Transverse colon (tissue), 4 donors: Measurements from ENCODE around the gene OTUB2. TPM values are rescaled to one million over a fixed set of nuclear protein-coding genes. Genes with fewer than 3 reads are reported as not detected.

ENCODE experiments used
- DNase-seq: peaks from one replicate; pipeline ENCODE4 v3.0.0-alpha.2; 2019
- H3K27ac ChIP-seq, 4 donors: fragments of 200-600 bp; sonication (generic); 2 replicates each; pipeline ENCODE4 v1.5.1; 2016 to 2018; ENCODE audit warnings: inconsistent platforms in 4 of 4
- H3K27me3 ChIP-seq: fragments of 200-600 bp; sonication (generic); 2 replicates; pipeline ENCODE4 v1.5.1; 2017; ENCODE audit warnings: inconsistent platforms
- H3K36me3 ChIP-seq, 4 donors: fragments of 200-600 bp; sonication (generic); 2 replicates each; pipeline ENCODE4 v1.5.1; 2017 to 2019; ENCODE audit warnings: inconsistent platforms in 4 of 4
- H3K4me1 ChIP-seq, 4 donors: fragments of 200-600 bp; sonication (generic); 2 replicates each; pipeline ENCODE4 v1.5.1; 2017 to 2020; ENCODE audit warnings: inconsistent platforms in 4 of 4
- H3K4me3 ChIP-seq, 4 donors: fragments of 200-600 bp; sonication (generic); 1 replicate in 1 of 4; 2 replicates in 3 of 4; pipeline versions ENCODE4 v1.5.1 to v1.6.1; 2017 to 2019; ENCODE audit warnings: inconsistent platforms in 4 of 4
- H3K9me3 ChIP-seq, 2 donors: fragments of 200-600 bp; sonication (generic); 2 replicates each; pipeline ENCODE4 v1.5.1; 2017 to 2019; ENCODE audit warnings: inconsistent platforms in 2 of 2
- CTCF ChIP-seq, 5 experiments: fragments of 200-600 bp in 3 of 5; fragments of 450-650 bp in 2 of 5; sonication (generic) in 3 of 5; IDR thresholded peaks; 1 replicate in 2 of 5; 2 replicates in 3 of 5; pipeline ENCODE4 v1.5.1; 2016 to 2017; ENCODE audit warnings: antibody characterized with exemption in 5 of 5, inconsistent platforms in 3 of 5, mild to moderate bottlenecking in 2 of 5, moderate library complexity in 1 of 5
- EP300 ChIP-seq: sonication (generic); formaldehyde crosslinking; IDR thresholded peaks from one replicate; pipeline ENCODE4 v1.6.1; 2017; ENCODE audit warnings: antibody characterized with exemption, low read depth
- POLR2A ChIP-seq: fragments of 450-650 bp; IDR thresholded peaks from one replicate; pipeline ENCODE4 v1.6.1; 2016; ENCODE audit warnings: antibody characterized with exemption, mild to moderate bottlenecking, moderate library complexity
- POLR2AphosphoS5 ChIP-seq, 3 donors: sonication (generic); formaldehyde crosslinking; IDR thresholded peaks; one replicate each; pipeline ENCODE4 v1.6.1; 2016; ENCODE audit warnings: antibody characterized with exemption in 3 of 3
- WGBS, 2 donors: methylation state at CpG; one replicate each; pipeline ENCODE4 v1.1.5; 2018; ENCODE audit warnings: low coverage in 1 of 2; 5-methylcytosine and 5-hydroxymethylcytosine counted together
- in situ Hi-C, 4 donors: fragments of 200-750 bp; cut with MboI; loops; one replicate each; pipeline versions ENCODE4 v1.15.0 to v1.15.1; 2017; ENCODE audit warnings: low sequenced_read_pairs in 3 of 4, low pct_ligation_motif_present in 1 of 4, low pct_unique_long_range_greater_than_20kb in 1 of 4
- intact Hi-C: fragments of 100-400 bp; cut with DNase I; formaldehyde crosslinking; loops from one replicate; pipeline ENCODE4 v1.15.1; 2023; ENCODE audit warnings: low total_unique reads
- total RNA-seq, 4 donors: library from RNA; depleted of rRNA; stranded (reverse); fragments of >200 nt; gene quantifications; one replicate each; pipeline ENCODE4 v1.1.0, GENCODE V29; 2016

The OTUB2 gene
- total RNA-seq, 4 donors from 2014 or later: 2.6 to 2.7 TPM; not detected in 2

GRCh38 chr14:94040247-94040646, 14.1 kb downstream of the OTUB2 start:
- intact Hi-C loops (no loop called here), in situ Hi-C loops (loop anchor here in 1 of 4 donors (5.0 kb wide), 1 partner anchor 97 kb away; no protein-coding TSS in a partner anchor)
- no peaks in the 10 kb centered on the region for H3K27me3 ChIP-seq
- DNase-seq: no peak
- no peaks in the 10 kb centered on the region for H3K36me3 ChIP-seq
- no peaks in the 10 kb centered on the region for H3K4me1 ChIP-seq
- WGBS, 2 donors: 80 to 94% methylated on average over 1 to 5 of the region's 5 CpGs
- TF ChIP-seq POLR2AphosphoS5 (IDR thresholded peaks at IDR 0.05) (no peak), CTCF (IDR thresholded peaks at IDR 0.05) (no peak), POLR2A (no peak), EP300 (no peak)
- no peaks in the 10 kb centered on the region for H3K9me3 ChIP-seq
- H3K4me3 ChIP-seq: no peak overlapping the region
- H3K27ac ChIP-seq: no peak overlapping the region

DNA sequence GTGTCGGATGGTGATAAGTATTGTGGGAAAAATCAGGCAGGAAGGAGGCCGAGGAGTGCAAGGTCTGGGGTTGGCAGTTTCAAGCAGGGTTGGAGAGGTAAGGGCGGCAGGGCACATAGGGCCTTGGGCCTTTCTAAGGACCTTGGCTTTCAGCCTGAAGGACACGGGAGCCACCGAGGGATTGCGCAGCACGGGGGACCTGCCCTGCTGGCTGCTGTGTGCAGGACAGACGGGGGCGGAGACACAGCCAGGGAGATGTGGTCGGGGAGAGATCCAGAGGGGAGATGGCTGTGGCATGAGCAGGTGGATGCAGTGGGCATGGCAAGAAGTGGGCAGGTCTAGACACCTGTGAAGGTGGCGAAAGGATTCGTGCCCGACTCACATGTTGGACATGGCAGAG, 14.7 kb downstream of the OTUB2 start:
- Histone ChIP-seq H3K4me1 (no peaks in the 10 kb centered on the region), H3K36me3 (no peaks in the 10 kb centered on the region), H3K9me3 (no peaks in the 10 kb centered on the region), H3K27me3 (no peaks in the 10 kb centered on the region), H3K4me3 (no peak overlapping the region), H3K27ac (no peak overlapping the region)
- WGBS, 2 donors: 91 to 100% methylated on average over 2 to 13 of the region's 13 CpGs
- TF ChIP-seq POLR2AphosphoS5 (IDR thresholded peaks at IDR 0.05) (no peak), EP300 (no peak), POLR2A (no peak), CTCF (IDR thresholded peaks at IDR 0.05) (no peak)
- intact Hi-C loops: no loop called here
- no peak for DNase-seq
- in situ Hi-C loops: loop anchor here in 1 of 4 donors (5.0 kb wide), 1 partner anchor 97 kb away; no protein-coding TSS in a partner anchor

DNA sequence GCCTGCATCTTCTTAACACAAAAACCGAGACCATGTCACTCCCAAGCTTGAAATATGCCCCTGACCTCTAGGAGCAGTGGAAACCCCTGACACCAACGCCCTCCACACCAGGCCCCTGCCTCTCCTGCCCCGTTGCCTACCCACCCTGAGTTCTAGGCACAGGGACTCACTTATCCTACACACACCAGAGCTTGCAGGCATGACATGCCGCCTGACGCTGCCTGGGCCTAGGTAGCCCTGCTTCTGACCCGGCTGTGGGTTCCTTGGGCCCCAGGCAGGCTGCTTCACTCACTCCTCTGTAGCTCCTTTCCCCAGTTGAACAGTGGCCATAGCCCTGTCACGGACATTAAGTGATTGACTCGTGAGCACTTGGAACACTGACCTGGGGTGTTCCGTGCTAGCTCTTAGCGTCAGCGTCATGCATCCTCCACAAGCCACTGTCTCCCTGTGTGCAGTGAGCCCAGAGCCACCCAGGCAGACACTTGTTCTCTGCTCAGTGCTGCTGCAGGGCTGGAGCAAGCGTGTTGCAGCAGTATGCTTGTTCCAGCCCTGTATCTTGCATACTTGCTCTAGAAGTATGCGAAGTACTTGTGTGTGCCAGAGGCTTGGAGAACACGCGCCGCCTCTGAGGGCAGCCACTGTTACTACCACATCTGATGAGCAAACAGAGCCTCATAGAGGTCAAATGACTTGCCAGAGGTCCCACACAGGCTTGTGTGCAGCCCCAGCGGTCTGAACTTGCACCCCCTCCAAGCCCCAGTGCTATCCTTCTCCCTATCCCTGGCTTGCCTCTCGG, 15.6 kb downstream of the OTUB2 start:
- Histone ChIP-seq H3K27me3 (no peaks in the 10 kb centered on the region), H3K4me1 (no peaks in the 10 kb centered on the region), H3K27ac (no peak overlapping the region), H3K36me3 (peaks cover 0 to 1% (median 0%) of the 10 kb centered on the region in 4 donors), H3K4me3 (no peak overlapping the region), H3K9me3 (no peaks in the 10 kb centered on the region)
- no peak for TF ChIP-seq CTCF (IDR thresholded peaks at IDR 0.05)
- no peak for TF ChIP-seq EP300
- TF ChIP-seq POLR2AphosphoS5 (IDR thresholded peaks at IDR 0.05): no peak
- TF ChIP-seq POLR2A: no peak
- intact Hi-C loops (no loop called here), in situ Hi-C loops (loop anchor here in 1 of 4 donors (5.0 kb wide), 1 partner anchor 96 kb away; no protein-coding TSS in a partner anchor)
- 80 to 88% methylated on average over 1 to 18 of the region's 18 CpGs for WGBS, 2 donors
- no peak for DNase-seq

GRCh38 chr14:94042433-94043091, 16.4 kb downstream of the OTUB2 start:
- TF ChIP-seq POLR2A (no peak), CTCF (IDR thresholded peaks at IDR 0.05) (no peak), EP300 (no peak), POLR2AphosphoS5 (IDR thresholded peaks at IDR 0.05) (no peak)
- in situ Hi-C loops (loop anchor here in 1 of 4 donors (5.0 kb wide), 1 partner anchor 95 kb away; no protein-coding TSS in a partner anchor), intact Hi-C loops (no loop called here)
- Histone ChIP-seq H3K36me3 (peaks cover 0 to 7% (median under 1%) of the 10 kb centered on the region in 4 donors), H3K4me1 (no peaks in the 10 kb centered on the region), H3K9me3 (no peaks in the 10 kb centered on the region), H3K4me3 (no peak overlapping the region), H3K27me3 (no peaks in the 10 kb centered on the region), H3K27ac (no peak overlapping the region)
- WGBS, 2 donors: 78% methylated on average over 12 of the region's 12 CpGs; no CpG with 5 or more reads in 1 of the 2 donors
- no peak for DNase-seq
